HG03108 (cell line): ENCODE measurements around the gene SBF2.
"Not testable (repeated sequence)": the region's sequence is repeated elsewhere in the genome, so short reads cannot be mapped to it uniquely, and the experiment has no call there.

Experiments
- ATAC-seq: cut with Tn5 transposase; IDR thresholded peaks from one replicate; pipeline ENCODE4 v1.9.1; 2021; ENCODE audit warnings: moderate library complexity; ENCODE audit not compliant: unreplicated experiment

SBF2 gene

DNA sequence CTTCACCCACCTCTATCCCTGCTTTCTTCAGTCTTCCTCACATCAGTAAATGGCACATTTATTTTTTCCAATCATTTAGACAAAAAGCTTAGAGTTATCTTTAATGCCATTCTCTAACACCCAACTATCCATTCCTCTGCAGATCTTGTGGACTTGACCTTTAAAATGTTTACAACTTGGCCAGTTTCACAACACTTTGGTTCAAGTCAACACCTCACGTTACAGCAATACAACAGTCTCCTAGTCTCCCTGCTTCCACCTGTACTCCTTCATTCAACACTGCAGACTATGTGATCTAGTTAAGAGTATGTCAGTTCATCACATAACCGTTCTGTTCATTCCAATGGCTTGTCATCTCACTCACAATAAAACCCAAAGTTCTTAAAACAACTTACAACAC, 325.0 kb downstream of the SBF2 start:
- ATAC-seq, result no peak

- peak; percentile 99 for ATAC-seq
Measured at GRCh38 chr11:9962722-9963121, 331.3 kb downstream of the SBF2 start.

GRCh38 chr11:9957072-9957471, 336.9 kb downstream of the SBF2 start:
- no peak for ATAC-seq

- ATAC-seq, result no peak
Measured at GRCh38 chr11:9956483-9956882, 337.5 kb downstream of the SBF2 start.

DNA sequence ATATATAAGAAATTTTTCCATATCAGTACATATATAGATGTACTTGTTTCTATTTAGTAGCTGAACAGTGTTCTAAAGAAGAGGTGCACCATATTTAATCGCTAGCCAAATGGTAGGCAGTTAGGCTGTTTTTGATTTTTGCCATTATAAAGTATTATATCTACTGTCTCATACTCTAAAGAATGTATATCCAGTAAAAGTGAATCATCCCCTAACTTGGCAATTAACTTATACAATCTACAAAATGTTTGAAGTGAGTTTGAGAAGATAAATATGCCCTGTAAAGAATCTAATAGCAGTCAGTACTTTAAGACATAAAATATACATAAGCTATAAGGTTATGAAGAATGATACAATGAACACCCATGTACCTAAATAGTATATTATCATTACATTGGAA, 338.6 kb downstream of the SBF2 start:
- ATAC-seq, result no peak

DNA sequence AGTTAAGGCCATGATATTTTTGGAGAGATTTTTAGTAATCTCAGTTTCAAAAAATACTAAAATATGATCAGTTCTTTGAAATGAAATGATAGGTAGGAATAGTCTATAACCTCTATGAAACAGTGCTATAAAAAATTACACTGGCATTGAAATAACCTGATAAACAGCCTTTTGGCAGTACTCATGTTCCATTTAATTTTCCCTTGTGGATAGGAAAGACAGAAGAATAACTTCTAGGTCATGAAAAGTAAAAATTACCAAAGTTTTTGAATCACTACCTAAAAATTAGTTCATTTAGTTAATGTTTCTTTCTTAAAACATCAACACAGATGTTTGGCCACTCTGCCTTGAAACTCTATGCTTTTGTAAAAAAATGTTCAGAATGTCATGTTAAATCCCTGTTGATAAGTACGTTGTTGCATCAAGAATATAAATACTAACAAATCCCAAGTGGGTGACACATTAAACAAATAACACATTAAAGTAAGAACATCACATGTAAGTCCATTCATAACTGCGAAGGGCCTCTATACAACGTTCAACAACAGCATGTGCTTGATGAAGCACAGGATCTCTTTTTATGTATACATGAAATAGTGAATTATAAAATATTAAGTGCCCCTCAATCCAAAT, 339.9 kb downstream of the SBF2 start:
- no peak for ATAC-seq

DNA sequence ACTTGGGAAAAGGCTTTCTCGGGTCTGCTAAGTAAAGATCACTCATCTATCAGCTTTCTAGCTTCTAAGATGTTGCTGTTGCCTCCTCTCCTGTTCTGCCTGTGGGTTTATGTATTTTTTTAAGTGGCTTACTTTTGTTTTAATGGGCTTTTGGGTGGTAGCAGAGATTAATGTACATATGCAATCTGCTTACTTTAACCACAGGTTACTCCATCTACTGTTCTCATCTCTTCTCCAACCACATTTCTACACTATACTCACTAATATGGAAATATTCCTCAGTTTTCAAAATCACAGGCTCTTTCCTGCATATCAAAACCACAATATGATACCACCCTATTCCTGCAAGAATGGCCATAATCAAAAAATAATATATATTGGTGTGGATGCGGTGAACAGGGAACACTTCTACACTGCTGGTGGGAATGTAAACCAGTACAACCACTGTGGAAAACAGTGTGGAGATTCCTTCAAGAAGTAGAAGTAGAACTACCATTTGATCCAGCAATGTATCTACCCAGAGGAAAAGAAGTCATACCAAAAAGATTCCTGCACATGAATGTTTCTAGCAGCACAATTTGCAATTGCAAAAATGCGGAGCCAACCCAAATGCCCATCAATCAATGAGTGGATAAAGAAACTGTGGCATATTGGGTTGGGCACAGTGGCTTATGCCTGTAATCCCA, 341.4 kb downstream of the SBF2 start:
- ATAC-seq, result no peak

DNA sequence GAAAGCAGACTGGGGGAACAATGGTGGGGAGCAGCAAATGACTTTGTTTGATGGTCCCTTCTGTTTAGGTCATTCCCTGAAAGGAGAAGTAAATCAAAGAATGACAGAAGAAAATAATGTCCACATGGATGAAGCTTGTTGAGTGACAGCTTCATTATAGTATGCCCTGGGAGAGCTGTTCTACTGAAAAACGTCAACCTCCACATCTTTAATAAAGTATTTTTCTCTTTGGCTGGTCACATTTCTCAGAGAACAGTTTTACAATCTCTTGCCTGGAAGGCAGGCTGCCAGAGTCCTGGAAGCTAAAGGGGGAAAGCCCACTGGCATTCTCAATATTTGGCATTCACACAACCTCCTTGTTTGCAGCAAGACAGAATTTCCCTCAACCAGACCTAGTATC, 342.2 kb downstream of the SBF2 start:
- ATAC-seq, result no peak

DNA sequence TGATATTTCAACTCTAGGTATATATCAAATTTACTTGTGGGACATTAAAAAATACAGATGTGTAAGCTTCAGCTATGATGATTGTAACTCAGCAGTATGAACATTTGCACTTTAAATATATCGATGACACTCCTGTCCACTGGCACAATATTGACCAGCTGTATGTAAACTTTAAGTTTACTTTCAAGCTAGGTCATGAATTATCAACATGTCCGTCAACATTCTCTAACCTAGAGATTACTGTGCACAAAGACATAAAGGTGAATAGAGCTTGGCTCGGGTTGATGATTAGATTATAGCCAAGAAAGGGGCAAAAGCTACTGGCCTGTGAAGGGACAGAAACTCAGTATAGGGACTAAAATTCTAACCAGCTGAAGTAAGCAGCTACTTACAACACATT, 343.6 kb downstream of the SBF2 start:
- ATAC-seq, result no peak

DNA sequence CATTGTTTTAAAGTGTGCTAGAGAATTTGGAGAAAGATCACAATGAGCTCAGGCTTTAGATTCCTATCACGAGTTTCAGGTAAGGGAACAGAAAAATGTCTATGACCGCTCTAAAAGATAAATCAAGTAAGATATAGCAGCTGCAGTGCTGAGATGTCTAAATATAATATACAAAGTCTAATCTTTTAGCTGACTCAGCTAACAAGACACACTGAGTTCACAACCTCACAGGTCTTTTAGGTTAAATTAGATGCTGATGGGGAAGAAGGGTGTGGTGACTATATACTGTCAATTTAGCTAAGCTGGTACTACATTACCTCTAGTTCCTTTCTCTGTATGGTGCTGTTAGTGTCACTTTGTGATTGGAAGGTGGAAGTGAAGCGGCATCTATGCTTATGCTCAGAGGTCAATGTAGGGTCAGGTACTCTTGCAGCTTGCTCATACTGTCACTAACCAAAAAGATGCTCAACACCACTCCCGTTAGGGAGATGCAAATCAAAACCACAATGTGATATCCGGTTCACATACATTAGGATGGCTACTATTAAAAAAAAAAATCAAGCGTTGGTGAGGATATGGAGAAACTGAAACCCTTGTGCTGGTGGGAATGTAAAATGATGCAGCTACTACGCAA, 346.7 kb downstream of the SBF2 start:
- no peak for ATAC-seq

DNA sequence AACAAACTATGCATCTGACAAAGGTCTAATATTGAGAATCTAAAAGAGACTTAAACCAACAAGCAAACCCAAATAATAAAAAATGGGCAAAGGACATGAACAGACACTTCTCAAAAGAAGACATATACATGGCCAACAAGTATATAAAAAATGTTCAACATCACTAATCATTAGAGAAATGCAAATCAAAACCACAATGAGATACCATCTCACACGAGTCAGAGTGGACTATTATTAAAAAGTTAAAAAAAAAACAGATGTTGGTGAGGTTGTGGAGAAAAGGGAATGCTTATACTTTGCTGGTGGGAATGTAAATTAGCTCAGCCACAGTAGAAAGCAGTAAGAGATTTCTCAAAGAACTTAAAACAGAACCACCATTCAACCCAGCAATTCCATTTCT, 348.3 kb downstream of the SBF2 start:
- ATAC-seq, result not testable (repeated sequence)

DNA sequence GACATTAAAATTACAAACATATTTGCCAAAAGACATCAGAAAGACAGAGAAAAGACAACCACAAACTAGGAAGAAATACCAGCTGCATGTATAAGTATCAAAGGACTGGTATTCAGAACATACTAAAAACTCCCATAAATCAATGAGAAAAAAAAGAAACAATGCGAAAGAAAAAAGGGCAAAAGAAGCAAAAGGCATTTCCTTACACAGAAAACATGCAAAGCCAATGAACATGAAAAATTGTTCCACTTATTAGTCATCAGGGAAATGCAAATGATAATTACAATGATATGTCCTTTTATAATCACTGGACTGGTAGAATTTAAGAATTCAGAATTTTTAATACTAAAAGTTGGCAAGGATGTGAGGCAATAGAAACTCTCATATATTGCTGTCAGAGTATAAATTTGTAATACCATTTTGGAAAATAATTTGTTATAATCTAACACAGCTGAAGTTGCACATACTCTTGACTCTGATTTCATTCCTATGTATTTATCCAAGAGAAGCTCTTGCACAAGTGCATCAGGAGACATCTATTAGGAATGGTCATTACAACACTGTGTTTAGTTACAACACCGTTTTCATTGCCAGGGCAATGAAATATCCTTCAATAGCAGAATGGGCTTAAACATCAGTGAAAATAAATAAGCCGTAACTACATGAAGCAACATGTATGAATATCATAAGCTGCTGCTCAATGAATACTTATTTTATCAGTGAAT, 350.5 kb downstream of the SBF2 start:
- ATAC-seq, result no peak

DNA sequence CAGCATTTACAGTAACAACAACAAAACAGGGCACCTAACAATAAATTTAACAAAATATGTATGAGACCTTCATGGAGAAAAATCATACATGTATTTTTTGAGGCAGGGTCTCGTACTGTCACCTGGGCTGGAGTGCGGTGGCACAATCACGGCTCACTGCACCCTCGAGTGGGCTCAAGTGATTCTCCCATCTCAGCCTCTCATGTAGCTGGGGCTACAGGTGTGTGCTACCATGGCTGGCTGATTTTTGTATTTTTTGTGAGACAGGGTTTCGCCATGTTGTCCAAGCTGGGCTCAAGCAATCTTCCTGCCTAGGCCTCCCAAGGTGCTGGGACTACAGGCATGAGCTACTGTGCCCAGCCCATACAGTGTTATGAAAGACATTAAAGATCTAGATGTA, 352.0 kb downstream of the SBF2 start:
- no peak for ATAC-seq

DNA sequence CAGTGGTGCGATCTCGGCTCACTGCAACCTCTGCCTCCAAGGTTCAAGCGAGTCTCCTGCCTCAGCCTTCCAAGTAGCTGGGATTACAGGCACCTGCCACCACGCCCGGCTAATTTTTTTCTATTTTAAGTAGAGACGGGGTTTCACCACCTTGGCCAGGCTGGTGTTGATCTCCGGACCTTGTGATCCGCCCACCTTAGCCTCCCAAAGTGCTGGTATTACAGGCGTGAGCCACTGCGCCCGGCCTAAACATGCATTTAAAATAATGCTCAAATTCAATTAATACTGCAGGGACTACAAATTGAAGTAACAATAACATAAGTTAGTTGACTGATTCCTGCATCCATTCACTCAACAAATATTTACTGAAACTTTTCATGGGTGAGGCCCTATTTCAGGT, 354.9 kb downstream of the SBF2 start:
- not testable (repeated sequence) for ATAC-seq

GRCh38 chr11:9936754-9937153, 357.3 kb downstream of the SBF2 start:
- ATAC-seq, result no peak

DNA sequence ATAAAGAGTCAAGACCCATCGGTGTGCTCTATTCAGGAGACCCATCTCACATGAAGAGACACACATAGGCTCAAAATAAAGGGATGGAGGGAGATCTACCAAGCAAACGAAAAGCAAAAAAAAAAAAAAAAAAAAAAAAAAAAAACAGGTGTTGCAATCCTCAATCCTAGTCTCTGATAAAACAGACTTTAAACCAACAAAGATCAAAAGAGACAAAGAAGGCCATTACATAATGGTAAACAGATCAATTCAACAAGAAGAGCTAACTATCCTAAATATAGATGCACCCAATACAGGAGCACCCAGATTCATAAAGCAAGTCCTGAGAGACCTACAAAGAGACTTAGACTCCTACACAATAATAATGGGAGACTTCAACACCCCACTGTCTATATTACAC, 361.2 kb downstream of the SBF2 start:
- not testable (repeated sequence) for ATAC-seq

DNA sequence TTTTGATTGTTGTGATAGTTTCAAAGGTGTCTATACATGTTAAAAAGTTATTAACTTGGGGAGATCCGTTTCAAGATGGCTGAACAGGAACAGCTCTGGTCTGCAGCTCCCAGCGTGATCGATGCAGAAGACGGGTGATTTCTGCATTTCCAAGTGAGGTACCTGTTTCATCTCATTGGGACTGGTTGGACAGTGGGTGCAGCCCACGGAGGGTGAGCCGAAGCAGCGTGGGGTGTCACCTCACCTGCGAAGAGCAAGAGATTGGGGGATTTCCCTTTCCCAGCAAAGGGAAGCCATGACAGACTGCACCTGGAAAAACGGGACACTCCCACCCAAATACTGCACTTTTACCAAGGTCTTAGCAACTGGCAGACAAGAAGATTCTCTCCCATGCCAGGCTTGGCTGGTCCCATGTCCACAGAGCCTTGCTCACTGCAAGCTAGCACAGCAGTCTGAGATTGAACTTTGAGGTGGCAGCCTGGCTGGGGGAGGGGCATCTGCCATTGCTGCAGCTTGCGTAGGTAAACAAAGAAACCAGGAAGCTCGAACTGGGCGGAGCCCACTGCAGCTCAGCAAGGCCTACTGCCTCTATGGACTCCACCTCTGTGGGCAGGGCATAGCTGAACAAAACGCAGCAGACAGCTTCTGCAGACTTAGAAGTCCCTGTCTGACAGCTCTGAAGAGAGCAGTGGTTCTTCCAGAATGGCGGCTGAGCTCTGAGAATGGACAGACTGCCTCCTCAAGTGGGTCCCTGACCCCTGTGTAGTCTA, 363.3 kb downstream of the SBF2 start:
- ATAC-seq, result not testable (repeated sequence)

DNA sequence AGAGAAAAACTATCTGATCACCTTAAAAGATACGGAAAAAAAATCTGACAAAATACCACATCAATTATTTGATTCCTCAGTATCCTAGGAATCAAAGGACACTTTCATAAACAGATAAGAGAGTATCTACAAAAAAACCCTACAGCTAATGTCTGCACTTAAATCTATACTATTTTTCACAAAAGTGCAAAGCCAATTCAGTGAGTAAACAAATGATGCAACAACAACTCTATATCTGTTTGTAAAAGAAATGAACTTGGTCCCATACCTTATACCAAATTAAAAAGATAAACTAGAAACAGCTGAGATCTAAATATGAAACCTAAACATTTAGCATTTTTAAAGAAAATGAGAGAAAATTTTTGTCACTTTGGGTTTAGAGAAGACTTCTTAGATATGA, 366.3 kb downstream of the SBF2 start:
- ATAC-seq, result no peak

DNA sequence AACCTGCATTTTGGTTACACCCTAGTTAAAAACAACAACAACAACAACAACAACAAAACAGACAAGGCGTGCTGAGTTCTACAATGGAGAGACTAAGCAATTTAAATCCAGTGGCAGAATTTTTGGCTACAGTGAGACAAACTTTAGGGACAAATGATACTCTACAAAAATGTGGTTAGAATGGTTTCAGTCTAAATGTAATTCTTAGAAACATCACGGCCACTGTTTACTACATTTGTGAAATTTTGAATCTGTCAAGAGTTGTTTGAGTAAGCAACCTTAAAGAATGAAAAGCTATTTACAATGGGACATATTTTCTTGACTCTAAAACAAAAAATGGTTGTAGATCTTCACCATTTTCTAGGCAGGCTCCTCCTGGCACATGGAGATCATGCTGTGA, 370.7 kb downstream of the SBF2 start:
- no peak for ATAC-seq

GRCh38 chr11:9922806-9923205, 371.2 kb downstream of the SBF2 start:
- no peak for ATAC-seq

- no peak for ATAC-seq
Measured at GRCh38 chr11:9916480-9916879, 377.5 kb downstream of the SBF2 start.
